HG02885 (cell line): ENCODE data around the gene PABPC3.

ENCODE experiments used
- ATAC-seq: cut with Tn5 transposase; IDR thresholded peaks from one replicate; pipeline ENCODE4 v1.9.1; 2021; ENCODE audit warnings: mild to moderate bottlenecking; ENCODE audit not compliant: unreplicated experiment, poor library complexity

PABPC3 gene

DNA sequence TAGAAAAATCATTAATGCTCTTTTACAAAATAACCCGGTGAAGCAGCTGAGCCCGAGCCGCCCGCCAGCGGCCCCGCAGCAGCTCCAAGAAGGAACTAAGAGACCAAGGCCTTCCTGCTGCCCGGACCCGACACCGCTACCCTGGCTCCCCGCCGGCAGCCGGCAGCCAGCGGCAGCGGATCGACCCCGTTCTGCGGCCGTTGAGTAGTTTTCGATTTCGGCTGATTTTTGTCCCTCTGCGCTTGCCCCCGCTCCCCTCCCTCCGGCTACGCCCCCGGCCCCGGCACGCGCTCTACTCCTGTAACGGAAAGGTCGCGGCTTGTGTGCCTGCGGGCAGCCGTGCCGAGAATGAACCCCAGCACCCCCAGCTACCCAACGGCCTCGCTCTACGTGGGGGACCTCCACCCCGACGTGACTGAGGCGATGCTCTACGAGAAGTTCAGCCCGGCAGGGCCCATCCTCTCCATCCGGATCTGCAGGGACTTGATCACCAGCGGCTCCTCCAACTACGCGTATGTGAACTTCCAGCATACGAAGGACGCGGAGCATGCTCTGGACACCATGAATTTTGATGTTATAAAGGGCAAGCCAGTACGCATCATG lies at the start of gene PABPC3:
Gene PABPC3 (plus strand): TSS at position 286 of the 603 bp plus-strand sequence. CDS start 63 bp downstream, at position 349.
- ATAC-seq: no peak

DNA sequence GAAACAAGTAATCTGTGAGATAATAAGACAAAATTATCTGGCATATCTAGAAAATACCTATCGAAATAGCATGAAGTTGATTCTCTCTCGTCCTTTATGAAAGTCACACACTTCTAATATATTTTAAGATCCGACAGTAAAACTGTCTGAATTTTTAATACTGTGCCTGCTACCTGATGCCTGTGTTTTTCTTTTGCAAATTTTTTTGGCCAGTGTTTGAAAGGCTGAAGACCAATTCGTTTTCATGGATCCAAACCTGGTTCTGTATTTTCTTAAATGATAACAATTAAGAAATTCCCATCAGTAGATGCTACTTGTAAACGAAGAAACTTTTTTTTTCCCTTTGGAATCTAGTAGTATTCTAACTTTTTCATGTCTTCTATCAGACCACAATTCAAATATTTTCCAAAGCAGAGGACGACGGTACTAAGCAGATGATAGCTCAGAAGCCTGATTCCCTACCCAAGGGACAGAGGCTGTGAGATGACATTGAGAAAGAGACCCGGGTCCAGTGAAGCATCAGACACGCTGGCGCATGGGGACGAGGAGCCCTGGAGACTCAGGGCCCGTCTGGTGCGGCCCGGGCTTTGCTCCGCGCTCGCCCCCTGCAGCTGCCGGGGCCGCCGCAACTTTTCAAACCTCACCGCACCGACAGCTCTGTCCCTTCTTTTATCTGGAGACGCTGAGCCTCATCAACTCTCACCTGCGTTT lies 49.5 kb upstream of the PABPC3 start:
- ATAC-seq: no peak

- no peak for ATAC-seq
Observed at GRCh38 chr13:25046985-25047511, 48.9 kb upstream of the PABPC3 start.

- no peak for ATAC-seq
Observed at GRCh38 chr13:25051065-25051464, 44.9 kb upstream of the PABPC3 start.

DNA sequence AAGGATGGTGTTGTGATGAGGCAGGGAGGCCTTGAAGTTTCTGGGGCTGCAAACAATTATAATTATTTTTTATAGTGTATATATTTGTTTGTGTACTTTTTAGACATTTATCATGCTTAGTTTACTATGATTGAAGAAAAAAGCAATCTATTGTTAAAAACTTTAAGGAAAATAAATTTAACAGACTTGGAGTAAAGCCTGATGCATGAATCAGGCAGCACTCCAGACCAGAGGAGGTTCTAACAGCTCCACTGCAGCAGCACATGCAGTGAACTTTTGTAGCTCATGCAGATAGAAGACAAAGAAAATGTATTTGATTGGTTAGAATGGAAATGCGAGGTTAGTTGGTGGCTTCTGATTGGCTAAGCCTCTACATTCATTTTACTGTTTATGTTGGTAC lies 36.8 kb upstream of the PABPC3 start:
- ATAC-seq: no peak

- no peak for ATAC-seq
Observed at GRCh38 chr13:25059958-25060357, 36.0 kb upstream of the PABPC3 start.

- ATAC-seq: no peak
Observed at GRCh38 chr13:25062479-25062878, 33.5 kb upstream of the PABPC3 start.

DNA sequence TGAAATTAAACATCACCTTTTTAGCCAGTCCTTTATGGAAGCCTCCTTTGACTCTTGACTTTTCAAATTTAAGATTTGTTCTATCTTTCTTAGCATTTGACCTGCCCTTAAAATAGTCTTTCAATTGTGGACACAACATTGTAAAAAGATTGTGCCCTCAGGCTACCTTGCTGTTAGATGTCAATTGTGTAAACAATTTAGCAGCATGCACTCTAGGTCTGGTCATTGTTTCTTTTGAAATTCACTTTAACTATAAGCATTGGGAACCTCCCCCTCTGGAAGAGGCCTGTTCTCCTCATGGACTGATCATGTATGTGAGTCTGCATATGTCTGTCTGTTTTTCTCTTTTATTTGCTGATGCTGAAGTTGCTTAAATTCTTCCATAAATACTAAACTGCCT lies 31.5 kb upstream of the PABPC3 start:
- ATAC-seq: no peak

- no peak for ATAC-seq
Observed at GRCh38 chr13:25065974-25066770, 29.8 kb upstream of the PABPC3 start.

DNA sequence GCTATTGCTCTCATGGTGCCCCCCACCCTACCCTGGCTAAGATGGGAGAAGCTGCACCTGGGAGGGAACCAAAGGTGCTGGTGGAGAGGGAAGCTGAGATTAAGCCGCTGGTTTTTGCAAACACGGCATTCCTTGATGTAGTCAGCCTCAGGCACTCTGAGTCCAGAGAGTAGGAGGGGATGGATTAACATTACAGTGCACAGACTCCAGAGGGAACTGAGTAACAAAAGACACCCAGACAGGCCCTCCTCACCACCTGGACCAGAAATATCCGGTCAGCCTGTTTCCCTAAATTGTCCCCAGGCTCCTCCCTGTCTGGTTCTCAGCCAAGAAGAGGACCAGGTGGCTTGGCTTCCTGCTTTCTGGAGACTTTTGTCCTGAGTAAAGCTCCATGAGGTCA lies 28.9 kb upstream of the PABPC3 start:
- ATAC-seq: no peak

GRCh38 chr13:25068810-25069209 lies 27.1 kb upstream of the PABPC3 start:
- no peak for ATAC-seq

DNA sequence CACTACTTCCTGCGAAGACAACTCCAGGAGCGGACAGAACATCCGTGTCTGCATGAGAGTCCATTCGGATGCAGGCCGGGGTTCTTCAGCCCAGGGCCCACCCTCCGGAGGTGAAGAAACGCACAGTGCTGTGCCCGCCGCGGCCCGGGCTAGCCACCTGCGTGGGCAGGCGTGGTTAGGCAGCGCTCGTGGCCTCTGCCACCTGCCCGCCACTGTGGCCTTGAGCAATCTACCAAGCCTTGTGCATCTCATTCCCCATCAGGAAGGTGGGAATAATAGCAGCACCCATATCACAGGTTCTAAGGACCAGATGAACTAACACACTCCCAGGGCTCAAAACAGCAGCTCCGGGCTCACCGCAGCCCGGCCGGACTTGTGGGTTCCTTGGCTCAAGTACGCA lies 26.7 kb upstream of the PABPC3 start:
- no peak for ATAC-seq

DNA sequence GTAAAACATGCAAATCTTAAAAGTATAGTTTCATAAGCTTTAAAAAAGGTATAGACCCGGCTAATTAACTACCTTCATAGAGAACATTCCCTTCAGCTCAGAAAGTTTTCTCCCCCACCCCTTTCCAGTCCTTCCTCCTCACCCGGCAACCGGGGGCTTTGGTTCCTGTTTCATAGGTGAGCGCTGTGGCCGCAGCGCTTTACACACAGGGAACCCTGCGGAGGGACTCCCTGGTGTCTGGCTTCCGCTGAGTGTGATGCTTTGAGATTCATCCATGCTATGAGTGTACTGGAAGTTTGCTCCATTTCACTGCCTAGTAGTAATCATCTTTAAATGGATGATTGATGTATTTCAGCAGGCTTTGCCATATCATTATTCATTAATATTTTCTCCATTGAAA lies 26.0 kb upstream of the PABPC3 start:
- ATAC-seq: no peak

GRCh38 chr13:25080773-25081172 lies 15.2 kb upstream of the PABPC3 start:
- no peak for ATAC-seq

GRCh38 chr13:25084096-25084495 lies 11.8 kb upstream of the PABPC3 start:
- no peak for ATAC-seq

- ATAC-seq: peak; percentile 65
Observed at GRCh38 chr13:25085125-25085742, 10.7 kb upstream of the PABPC3 start.

GRCh38 chr13:25088562-25089221 lies 7.2 kb upstream of the PABPC3 start:
- no peak for ATAC-seq

GRCh38 chr13:25097426-25097825 lies 1.5 kb downstream of the PABPC3 start:
- no peak for ATAC-seq

DNA sequence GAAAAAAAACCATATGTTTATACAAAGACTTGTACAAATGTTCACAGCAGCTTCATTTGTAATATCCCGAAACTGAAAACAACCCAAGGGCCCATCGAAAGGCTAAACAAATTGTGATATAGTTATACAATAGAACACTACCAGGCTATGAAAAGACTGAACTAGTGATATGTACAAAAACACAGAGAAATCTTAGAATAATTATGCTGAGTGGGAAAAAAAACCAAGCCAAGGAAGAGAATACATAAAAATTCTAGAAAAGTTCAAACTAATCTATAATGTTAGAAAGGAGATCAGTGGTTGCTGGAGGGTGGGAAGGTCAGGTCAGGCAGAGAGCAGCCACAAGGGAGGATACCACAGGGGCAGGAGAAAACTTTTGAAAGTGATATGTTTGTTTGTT lies 7.8 kb downstream of the PABPC3 start:
- no peak for ATAC-seq

- no peak for ATAC-seq
Observed at GRCh38 chr13:25109341-25109740, 13.4 kb downstream of the PABPC3 start.
